ELF-1 (cell line): ENCODE data around the gene IGF2BP2.
"Not testable (repeated sequence)": the region's sequence is repeated elsewhere in the genome, so short reads cannot be mapped to it uniquely, and the experiment has no call there.

Experiments
- DNase-seq: peaks from one replicate; pipeline ENCODE4 v3.0.0-alpha.2; 2016; ENCODE audit warnings: low read depth, low spot score

IGF2BP2 gene

GRCh38 chr3:185645191-185645590 lies 179.7 kb downstream of the IGF2BP2 start:
- peak; percentile 59 for DNase-seq

GRCh38 chr3:185640308-185640707 lies 184.5 kb downstream of the IGF2BP2 start:
- DNase-seq, result no peak

GRCh38 chr3:185639632-185640206 lies 185.1 kb downstream of the IGF2BP2 start:
- no peak for DNase-seq

GRCh38 chr3:185638651-185639050 lies 186.2 kb downstream of the IGF2BP2 start:
- DNase-seq, result not testable (repeated sequence)

GRCh38 chr3:185637388-185637787 lies 187.5 kb downstream of the IGF2BP2 start:
- no peak for DNase-seq

- no peak for DNase-seq
Measured at GRCh38 chr3:185632996-185633395, 191.8 kb downstream of the IGF2BP2 start.

GRCh38 chr3:185631508-185632206 lies 193.2 kb downstream of the IGF2BP2 start:
- no peak for DNase-seq

GRCh38 chr3:185631108-185631507 lies 193.7 kb downstream of the IGF2BP2 start:
- DNase-seq, result no peak

GRCh38 chr3:185630182-185630622 lies 194.6 kb downstream of the IGF2BP2 start:
- DNase-seq, result no peak

GRCh38 chr3:185629554-185630181 lies 195.2 kb downstream of the IGF2BP2 start:
- no peak for DNase-seq

- no peak for DNase-seq
Measured at GRCh38 chr3:185625784-185626183, 199.1 kb downstream of the IGF2BP2 start.

GRCh38 chr3:185623939-185624665 lies 200.7 kb downstream of the IGF2BP2 start:
- DNase-seq, result no peak

- DNase-seq, result no peak
Measured at GRCh38 chr3:185613016-185613415, 211.8 kb downstream of the IGF2BP2 start.

- DNase-seq, result no peak
Measured at GRCh38 chr3:185606196-185606595, 218.6 kb downstream of the IGF2BP2 start.

GRCh38 chr3:185605566-185605965 lies 219.3 kb downstream of the IGF2BP2 start:
- no peak for DNase-seq

- no peak for DNase-seq
Measured at GRCh38 chr3:185595526-185595925, 229.3 kb downstream of the IGF2BP2 start.

- no peak for DNase-seq
Measured at GRCh38 chr3:185594073-185594472, 230.8 kb downstream of the IGF2BP2 start.
